MM.1S (cell line): Measurements from ENCODE around the gene LRRC4C.

Experiments
- DNase-seq: peaks from one replicate; pipeline ENCODE4 v3.0.0-alpha.2; 2015
- H2AFZ ChIP-seq: fragments of 300-600 bp; sonication (generic); 2 replicates; pipeline ENCODE4 v1.6.0; 2016; ENCODE audit warnings: antibody characterized with exemption, low read length
- H3F3A ChIP-seq: fragments of 300-600 bp; sonication (generic); 2 replicates; pipeline ENCODE4 v1.6.1; 2016; ENCODE audit warnings: mild to moderate bottlenecking, antibody characterized with exemption, low read length, moderate library complexity, mixed read lengths; ENCODE audit not compliant: insufficient read depth
- H3K27ac ChIP-seq: fragments of 300-600 bp; sonication (generic); 2 replicates; pipeline ENCODE4 v1.5.1; 2016; ENCODE audit warnings: mild to moderate bottlenecking, low read length
- H3K27me3 ChIP-seq: fragments of 300-600 bp; sonication (generic); replicated peaks from 2 replicates; pipeline ENCODE4 v1.6.0; 2016; ENCODE audit warnings: low read length; ENCODE audit not compliant: insufficient read depth
- H3K36me3 ChIP-seq: fragments of 300-600 bp; sonication (generic); replicated peaks from 2 replicates; pipeline ENCODE4 v1.6.1; 2016; ENCODE audit warnings: mild to moderate bottlenecking, low read length, mixed read lengths; ENCODE audit not compliant: insufficient read depth
- H3K4me1 ChIP-seq: fragments of 300-600 bp; sonication (generic); 2 replicates; pipeline ENCODE4 v1.6.1; 2016; ENCODE audit warnings: low read length, mixed read lengths
- H3K4me2 ChIP-seq: fragments of 300-600 bp; sonication (generic); 2 replicates; pipeline ENCODE4 v1.6.0; 2016; ENCODE audit warnings: low read depth, low read length
- H3K4me3 ChIP-seq: fragments of 300-600 bp; sonication (generic); 2 replicates; pipeline ENCODE4 v1.5.1; 2016; ENCODE audit warnings: low read length, mixed read lengths
- H3K79me2 ChIP-seq: fragments of 300-600 bp; sonication (generic); 2 replicates; pipeline ENCODE4 v1.6.1; 2016; ENCODE audit warnings: mixed run types, low read length, mixed read lengths
- H3K9ac ChIP-seq: fragments of 300-600 bp; sonication (generic); 2 replicates; pipeline ENCODE4 v1.6.1; 2016; ENCODE audit warnings: low read length, mixed read lengths
- H3K9me2 ChIP-seq: fragments of 300-600 bp; sonication (generic); replicated peaks from 2 replicates; pipeline ENCODE4 v1.6.1; 2016; ENCODE audit warnings: mild to moderate bottlenecking, low read length, mixed read lengths; ENCODE audit not compliant: insufficient read depth
- H3K9me3 ChIP-seq: fragments of 300-600 bp; sonication (generic); replicated peaks from 2 replicates; pipeline ENCODE4 v1.6.1; 2016; ENCODE audit warnings: mild to moderate bottlenecking, low read length, mixed read lengths; ENCODE audit not compliant: insufficient read depth
- H4K20me1 ChIP-seq: fragments of 300-600 bp; sonication (generic); 2 replicates; pipeline ENCODE4 v1.6.1; 2016; ENCODE audit warnings: mild to moderate bottlenecking, low read length, moderate library complexity, mixed read lengths; ENCODE audit not compliant: insufficient read depth
- EZH2 ChIP-seq: fragments of 300-600 bp; sonication (generic); optimal IDR thresholded peaks from 2 replicates; pipeline ENCODE3; 2017; ENCODE audit warnings: low read depth, mild to moderate bottlenecking, antibody characterized with exemption, low read length, mixed read lengths
- EZH2phosphoT487 ChIP-seq: fragments of 300-600 bp; sonication (generic); IDR thresholded peaks from 2 replicates; pipeline ENCODE4 v1.6.1; 2018; ENCODE audit warnings: antibody characterized with exemption, low read length
- TF ChIP-seq, protein P1 (sequence below): fragments of 300-600 bp; sonication (generic); IDR thresholded peaks from 2 replicates; pipeline ENCODE4 v1.5.1; 2016; ENCODE audit warnings: antibody characterized with exemption, low read length, mixed read lengths

The LRRC4C gene

DNA sequence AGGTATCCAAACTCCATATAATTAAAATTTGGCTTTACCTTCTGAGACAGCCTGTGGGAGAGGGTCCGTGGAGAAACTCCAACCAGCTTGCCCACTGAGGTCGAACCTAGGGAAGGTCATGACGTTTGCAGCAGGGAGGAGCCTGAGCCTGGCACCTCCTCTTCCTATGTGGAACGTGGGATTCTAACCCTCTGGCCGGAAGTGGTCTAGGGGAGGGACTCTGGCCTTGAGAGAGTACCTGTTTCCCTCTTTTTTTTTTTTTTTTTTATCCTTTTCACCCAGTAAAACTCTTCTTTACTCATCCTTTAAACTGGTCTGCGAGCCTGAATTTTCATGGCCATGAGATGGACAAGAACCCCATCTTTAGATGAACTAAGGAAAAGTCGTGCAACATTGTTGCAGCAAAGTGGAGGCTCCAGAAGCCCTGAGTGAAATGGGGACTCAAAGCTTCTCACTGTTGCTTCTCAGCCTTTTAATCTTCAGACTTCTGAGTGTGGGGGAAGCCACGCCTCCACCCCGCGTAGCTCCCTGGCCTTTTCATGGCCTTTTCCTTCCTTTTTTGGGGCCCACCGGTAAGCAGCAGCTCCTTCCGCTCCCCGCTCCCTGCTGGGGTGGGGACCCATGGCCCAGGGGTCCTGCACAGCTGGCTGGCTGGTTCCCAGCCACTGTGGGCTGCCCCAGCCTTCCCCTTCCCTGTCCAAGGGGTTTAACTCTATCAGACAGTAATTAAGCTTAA, 1359.9 kb downstream of the LRRC4C start:
- TF ChIP-seq, protein P1, sequence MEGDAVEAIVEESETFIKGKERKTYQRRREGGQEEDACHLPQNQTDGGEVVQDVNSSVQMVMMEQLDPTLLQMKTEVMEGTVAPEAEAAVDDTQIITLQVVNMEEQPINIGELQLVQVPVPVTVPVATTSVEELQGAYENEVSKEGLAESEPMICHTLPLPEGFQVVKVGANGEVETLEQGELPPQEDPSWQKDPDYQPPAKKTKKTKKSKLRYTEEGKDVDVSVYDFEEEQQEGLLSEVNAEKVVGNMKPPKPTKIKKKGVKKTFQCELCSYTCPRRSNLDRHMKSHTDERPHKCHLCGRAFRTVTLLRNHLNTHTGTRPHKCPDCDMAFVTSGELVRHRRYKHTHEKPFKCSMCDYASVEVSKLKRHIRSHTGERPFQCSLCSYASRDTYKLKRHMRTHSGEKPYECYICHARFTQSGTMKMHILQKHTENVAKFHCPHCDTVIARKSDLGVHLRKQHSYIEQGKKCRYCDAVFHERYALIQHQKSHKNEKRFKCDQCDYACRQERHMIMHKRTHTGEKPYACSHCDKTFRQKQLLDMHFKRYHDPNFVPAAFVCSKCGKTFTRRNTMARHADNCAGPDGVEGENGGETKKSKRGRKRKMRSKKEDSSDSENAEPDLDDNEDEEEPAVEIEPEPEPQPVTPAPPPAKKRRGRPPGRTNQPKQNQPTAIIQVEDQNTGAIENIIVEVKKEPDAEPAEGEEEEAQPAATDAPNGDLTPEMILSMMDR = no peak
- no peak for TF ChIP-seq EZH2
- no peak for TF ChIP-seq EZH2phosphoT487
- no peak overlapping the region for H3K4me2 ChIP-seq
- H3K9me2 ChIP-seq = no peaks in the 10 kb centered on the region
- no peaks in the 10 kb centered on the region for H3K27me3 ChIP-seq
- no peaks in the 10 kb centered on the region for H3K36me3 ChIP-seq
- H3K9ac ChIP-seq = no peak overlapping the region
- H3K79me2 ChIP-seq = no peaks in the 10 kb centered on the region
- DNase-seq = no peak
- no peak overlapping the region for H2AFZ ChIP-seq
- no peak overlapping the region for H3K27ac ChIP-seq
- no peaks in the 10 kb centered on the region for H3K4me1 ChIP-seq
- no peaks in the 10 kb centered on the region for H3F3A ChIP-seq
- H3K4me3 ChIP-seq = no peak overlapping the region
- H4K20me1 ChIP-seq = no peaks in the 10 kb centered on the region
- H3K9me3 ChIP-seq = no peaks in the 10 kb centered on the region

- Histone ChIP-seq H3K27ac (no peak overlapping the region), H3F3A (no peaks in the 10 kb centered on the region), H3K9me3 (no peaks in the 10 kb centered on the region), H3K36me3 (no peaks in the 10 kb centered on the region), H3K79me2 (no peaks in the 10 kb centered on the region), H3K9ac (no peak overlapping the region), H3K4me3 (no peak overlapping the region), H4K20me1 (no peaks in the 10 kb centered on the region), H3K27me3 (no peaks in the 10 kb centered on the region), H3K4me1 (no peaks in the 10 kb centered on the region), H3K9me2 (no peaks in the 10 kb centered on the region), H3K4me2 (no peak overlapping the region), H2AFZ (no peak overlapping the region)
- no peak for DNase-seq
- TF ChIP-seq, protein P1 = no peak
- TF ChIP-seq EZH2phosphoT487 (no peak), EZH2 (no peak)
Measured at GRCh38 chr11:40095446-40095845, 1364.0 kb downstream of the LRRC4C start.

DNA sequence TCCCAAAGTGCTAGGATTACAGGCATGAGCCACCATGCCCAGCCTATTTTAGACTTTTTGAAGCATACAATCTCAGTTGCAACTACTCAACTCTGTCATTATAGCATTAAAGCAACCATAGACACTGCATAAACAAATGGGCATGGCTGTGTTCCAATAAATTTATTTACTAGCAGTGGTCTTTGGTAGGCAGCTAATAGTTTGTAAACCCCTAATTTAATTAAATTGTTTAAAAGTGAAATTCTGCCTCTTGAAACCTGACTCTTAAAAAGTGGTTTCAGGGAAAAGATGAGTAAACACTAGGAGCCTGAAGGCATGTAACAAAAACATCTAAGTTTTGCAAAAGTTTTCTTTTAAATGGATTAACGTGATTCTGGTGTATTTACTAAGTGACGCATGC, 1364.5 kb downstream of the LRRC4C start:
- H2AFZ ChIP-seq = no peak overlapping the region
- no peak overlapping the region for H3K9ac ChIP-seq
- H3K4me3 ChIP-seq = no peak overlapping the region
- TF ChIP-seq EZH2 (no peak), EZH2phosphoT487 (no peak)
- TF ChIP-seq, protein P1 = no peak
- no peaks in the 10 kb centered on the region for H3K27me3 ChIP-seq
- H3K36me3 ChIP-seq = no peaks in the 10 kb centered on the region
- no peaks in the 10 kb centered on the region for H3K9me2 ChIP-seq
- H3K4me2 ChIP-seq = no peak overlapping the region
- no peaks in the 10 kb centered on the region for H3K79me2 ChIP-seq
- H4K20me1 ChIP-seq = no peaks in the 10 kb centered on the region
- H3K4me1 ChIP-seq = no peaks in the 10 kb centered on the region
- no peak for DNase-seq
- H3K9me3 ChIP-seq = no peaks in the 10 kb centered on the region
- H3K27ac ChIP-seq = no peak overlapping the region
- no peaks in the 10 kb centered on the region for H3F3A ChIP-seq
